Activated CD8-positive, alpha-beta T cell treated with anti-CD3 and anti-CD28 coated beads for 36 hours (primary cell): ENCODE measurements around the gene ADO. TPM values are rescaled to one million over a fixed set of nuclear protein-coding genes. Genes with fewer than 3 reads are reported as not detected.

Experiments
- ATAC-seq: fragments of 200-7000 bp; cut with Tn5 transposase; one replicate; pipeline ENCODE4 v1.10.0; 2021; ENCODE audit warnings: mild to moderate bottlenecking, moderate library complexity
- CTCF ChIA-PET: fragments of 350-600 bp; sonication (Branson Sonifier 250); formaldehyde crosslinking; loops from one replicate; lab custom pipeline; 2021; ENCODE audit warnings: antibody characterized with exemption; lab: Charles Lee
- POLR2A ChIA-PET: fragments of 350-600 bp; sonication (Branson Sonifier 250); formaldehyde crosslinking; loops from one replicate; lab custom pipeline; 2021; ENCODE audit warnings: antibody characterized with exemption; lab: Charles Lee
- DNase-seq: peaks from one replicate; pipeline ENCODE4 v3.0.0-alpha.2; 2020
- H3K27ac Mint-ChIP-seq: one replicate; pipeline ENCODE4 v1.8.0; 2021; ENCODE audit warnings: mild to moderate bottlenecking, mixed read lengths
- H3K27me3 Mint-ChIP-seq: one replicate; pipeline ENCODE4 v1.8.0; 2021; ENCODE audit warnings: mixed read lengths
- H3K36me3 Mint-ChIP-seq: one replicate; pipeline ENCODE4 v1.8.0; 2021; ENCODE audit warnings: low read depth, mixed read lengths
- H3K4me1 Mint-ChIP-seq: one replicate; pipeline ENCODE4 v1.8.0; 2021; ENCODE audit warnings: low read depth, mixed read lengths
- H3K4me3 Mint-ChIP-seq: one replicate; pipeline ENCODE4 v1.8.0; 2021; ENCODE audit warnings: mild to moderate bottlenecking, moderate library complexity, mixed read lengths
- H3K9me3 Mint-ChIP-seq: one replicate; pipeline ENCODE4 v1.8.0; 2021; ENCODE audit warnings: mixed read lengths
- CTCF ChIP-seq: fragments of 200-600 bp; IDR thresholded peaks from one replicate; pipeline ENCODE4 v1.8.0; 2022; ENCODE audit warnings: antibody characterized with exemption, mild to moderate bottlenecking
- intact Hi-C: fragments of 100-400 bp; cut with micrococcal nuclease; formaldehyde crosslinking; loops from one replicate; pipeline ENCODE4 v1.10.0; 2022
- total RNA-seq, 2 experiments: library from RNA; stranded (reverse); gene quantifications; one replicate each; pipeline ENCODE4 v1.2.3, GENCODE V29; 2021

ADO gene
- total RNA-seq, 2 experiments from 2014 or later = 28.0 to 28.9 TPM

- peak; percentile 11 for DNase-seq
- CTCF ChIA-PET = interaction anchor here (0.8 to 2.9 kb wide), 11 partner anchors 11 to 211 kb away, joined by 3 to 14 read pairs (median 3); partner anchors contain the start of gene EGR2
These were observed 945 bp downstream of the ADO start for GRCh38 chr10:62805231-62806099.

DNA sequence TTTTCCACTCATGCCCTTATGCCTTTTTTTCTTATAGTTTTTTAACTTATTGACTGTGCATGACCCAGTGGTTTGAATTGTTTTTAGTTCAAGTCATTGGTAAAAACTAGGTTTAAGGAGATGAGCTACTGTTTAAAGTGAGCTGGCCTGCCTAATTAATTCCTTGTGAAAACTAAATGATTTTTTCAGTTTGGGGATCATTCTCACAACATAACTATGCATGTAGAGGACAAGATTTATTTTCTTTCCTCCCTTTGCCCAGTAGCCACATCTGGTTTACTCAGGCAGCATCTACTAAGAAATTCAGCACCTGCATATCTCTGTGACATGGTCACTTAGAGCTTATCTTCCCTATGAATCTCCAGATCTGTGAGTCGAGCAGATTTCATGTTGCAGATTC is 1.7 kb downstream of the ADO start:
- Mint-ChIP-seq H3K4me1 (peaks cover 52% of the 10 kb centered on the region), H3K4me3 (peak overlapping the region; percentile 84), H3K36me3 (peaks cover 52% of the 10 kb centered on the region), H3K27me3 (no peaks in the 10 kb centered on the region), H3K27ac (peak overlapping the region; percentile 91), H3K9me3 (no peaks in the 10 kb centered on the region)
- no peak for DNase-seq
- no peak for TF ChIP-seq CTCF
- CTCF ChIA-PET = interaction anchor here (0.9 to 2.9 kb wide), 8 partner anchors 12 to 212 kb away, joined by 3 to 14 read pairs (median 6); partner anchors contain the start of gene EGR2
- intact Hi-C loops = no loop called here
- POLR2A ChIA-PET = interaction anchor here (1.1 to 2.7 kb wide), 5 partner anchors 9 to 77 kb away, joined by 3 to 29 read pairs (median 5); partner anchors contain the start of gene EGR2
- ATAC-seq = no peak

More at GRCh38 chr10:62805231-62806099, 945 bp downstream of the ADO start:
- ATAC-seq = peak; percentile 1
- no peaks in the 10 kb centered on the region for H3K9me3 Mint-ChIP-seq
- intact Hi-C loops = no loop called here
- peak overlapping the region; percentile 84 for H3K4me3 Mint-ChIP-seq
- H3K27ac Mint-ChIP-seq = peak overlapping the region; percentile 91
- no peak for TF ChIP-seq CTCF
- H3K27me3 Mint-ChIP-seq = no peaks in the 10 kb centered on the region
- POLR2A ChIA-PET = interaction anchor here (0.7 to 2.7 kb wide), 9 partner anchors 10 to 168 kb away, joined by 3 to 29 read pairs (median 5); partner anchors contain the start of gene EGR2
- peaks cover 44% of the 10 kb centered on the region for H3K4me1 Mint-ChIP-seq
- peaks cover 46% of the 10 kb centered on the region for H3K36me3 Mint-ChIP-seq

GRCh38 chr10:62810156-62810902 is 5.8 kb downstream of the ADO start:
- no peak for TF ChIP-seq CTCF
- H3K4me3 Mint-ChIP-seq = no peak overlapping the region
- no peaks in the 10 kb centered on the region for H3K9me3 Mint-ChIP-seq
- DNase-seq (no peak), ATAC-seq (no peak)
- H3K27ac Mint-ChIP-seq = peak overlapping the region; percentile 67
- peaks cover 74% of the 10 kb centered on the region for H3K4me1 Mint-ChIP-seq
- peaks cover 83% of the 10 kb centered on the region for H3K36me3 Mint-ChIP-seq
- CTCF ChIA-PET = interaction anchor here (1.8 to 3.1 kb wide), 3 partner anchors 31 to 199 kb away, joined by 6 to 15 read pairs (median 7); no protein-coding TSS in a partner anchor
- intact Hi-C loops = loop anchor here (2.0 kb wide), 1 partner anchor 32 kb away; no protein-coding TSS in a partner anchor
- no peaks in the 10 kb centered on the region for H3K27me3 Mint-ChIP-seq
- POLR2A ChIA-PET = interaction anchor here (0.6 to 2.7 kb wide), 9 partner anchors 31 to 173 kb away, joined by 3 to 15 read pairs (median 4); no protein-coding TSS in a partner anchor

DNA sequence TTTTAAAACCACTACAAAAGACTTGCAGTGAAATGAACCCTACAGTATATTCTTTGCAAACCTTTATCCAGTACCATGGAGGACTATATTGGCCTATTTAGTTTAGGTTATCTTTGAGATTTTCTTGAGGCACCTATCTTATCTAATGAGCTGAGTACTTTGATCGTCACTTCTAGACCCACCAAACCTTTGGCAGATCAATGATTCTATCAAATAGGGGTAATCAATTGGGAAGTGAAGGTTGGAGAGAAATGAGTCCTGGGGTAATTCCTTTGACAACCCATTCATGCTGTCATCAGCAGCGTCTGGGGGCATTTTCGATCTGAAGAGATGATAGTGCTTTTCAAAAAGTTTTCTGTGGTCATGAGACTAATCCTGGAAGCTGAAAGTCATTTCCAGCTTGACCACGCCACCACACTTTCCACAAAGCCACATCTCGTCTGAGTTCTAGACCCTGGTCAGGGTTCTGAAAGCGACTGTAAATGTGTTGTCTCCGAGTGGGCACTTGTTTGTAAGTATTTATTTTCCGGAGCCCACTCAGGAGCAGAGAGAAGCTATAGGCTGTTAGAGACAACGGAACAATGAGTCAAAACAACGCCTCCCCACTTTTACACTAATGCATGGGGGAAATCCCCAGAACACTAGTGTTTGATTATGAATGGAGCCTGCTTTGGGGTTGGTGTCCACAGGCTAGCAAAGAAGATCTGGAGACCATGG is 6.8 kb downstream of the ADO start:
- DNase-seq (peak; percentile 96), ATAC-seq (peak; percentile 47)
- Mint-ChIP-seq H3K9me3 (no peaks in the 10 kb centered on the region), H3K4me1 (peaks cover 73% of the 10 kb centered on the region), H3K27ac (peak overlapping the region; percentile 67), H3K4me3 (peak overlapping the region; percentile 97), H3K36me3 (peaks cover 82% of the 10 kb centered on the region), H3K27me3 (no peaks in the 10 kb centered on the region)
- no peak for TF ChIP-seq CTCF
- POLR2A ChIA-PET = interaction anchor here (0.6 to 2.7 kb wide), 10 partner anchors 32 to 174 kb away, joined by 3 to 15 read pairs (median 6); no protein-coding TSS in a partner anchor
- intact Hi-C loops = loop anchor here (1.0 to 2.0 kb wide), 4 partner anchors 33 to 174 kb away; no protein-coding TSS in a partner anchor
- CTCF ChIA-PET = interaction anchor here (0.9 to 3.1 kb wide), 5 partner anchors 32 to 200 kb away, joined by 3 to 15 read pairs (median 7); no protein-coding TSS in a partner anchor
